K562 (cell line): ENCODE results near the gene ERC2. TPM values are rescaled to one million over a fixed set of nuclear protein-coding genes. Genes with fewer than 3 reads are reported as not detected.

Source experiments
- ATAC-seq: fragments of 200-7000 bp; cut with Tn5 transposase; 3 replicates; pipeline ENCODE4 v1.9.1; 2020; ENCODE audit warnings: moderate library complexity
- BruUV-seq: library from RNA; stranded (reverse); fragments of 400-500 nt; replicated peaks from 2 replicates; lab custom pipeline; 2021; lab: Mats Ljungman, UMichigan
- CTCF ChIA-PET: fragments of 300-600 bp; formaldehyde crosslinking; extraction: SDS; loops from one replicate; lab custom pipeline; 2021; ENCODE audit warnings: low intra/inter-chr PET ratio; lab: Yijun Ruan, JAX
- POLR2A ChIA-PET: fragments of 300-600, 350-650 bp; sonication (Branson Sonifier 250); formaldehyde crosslinking; extraction: SDS; loops from one replicate; lab custom pipeline; 2021; ENCODE audit warnings: antibody characterized with exemption, inconsistent platforms; lab: Yijun Ruan, JAX
- DNase-seq, 4 experiments: peaks; one replicate each; pipeline versions ENCODE4 v3.0.0 to v3.0.0-alpha.2; 2011 to 2018; ENCODE audit warnings: low spot score in 3 of 4, mixed read lengths in 3 of 4; ENCODE audit errors: extremely low read depth in 1 of 4
- FAIRE-seq: peaks from 2 replicates; lab custom pipeline; 2011; peaks lifted over from hg19 to GRCh38; lab: Jason Lieb, UNC
- H2AFZ ChIP-seq: 2 replicates; pipeline ENCODE4 v1.6.0; 2011; ENCODE audit warnings: low read depth, low read length, control low read depth, inconsistent platforms
- H3K27ac ChIP-seq: fragments of 200-600 bp; 3 replicates; pipeline ENCODE4 v1.8.0; 2011; ENCODE audit warnings: low read depth, mild to moderate bottlenecking, control low read depth, inconsistent platforms, low read length, moderate library complexity, mixed read lengths; ENCODE audit errors: extremely low read depth
- H3K27me3 ChIP-seq, 2 experiments: fragments of 300-600 bp in 1 of 2; 2 replicates in 1 of 2; 3 replicates in 1 of 2; pipeline versions ENCODE4 v1.6.0 to v1.8.0; 2011; ENCODE audit warnings: inconsistent platforms in 2 of 2, low read length in 2 of 2, mild to moderate bottlenecking in 1 of 2, mixed read lengths in 1 of 2, moderate library complexity in 1 of 2; ENCODE audit not compliant: control insufficient read depth in 2 of 2, insufficient read depth in 2 of 2
- H3K36me3 ChIP-seq: fragments of 300-600 bp; 3 replicates; pipeline ENCODE4 v1.8.0; 2011; ENCODE audit warnings: mild to moderate bottlenecking, low read length, inconsistent platforms; ENCODE audit not compliant: control insufficient read depth, insufficient read depth
- H3K4me1 ChIP-seq, 2 experiments: fragments of 200-600 bp in 1 of 2; replicated peaks in 1 of 2; 2 replicates in 1 of 2; 3 replicates in 1 of 2; pipeline versions ENCODE4 v1.5.1 to v1.8.0; 2011; ENCODE audit warnings: inconsistent platforms in 2 of 2, low read length in 2 of 2, mild to moderate bottlenecking in 1 of 2, mixed read lengths in 1 of 2, moderate library complexity in 1 of 2; ENCODE audit not compliant: control insufficient read depth in 2 of 2, insufficient read depth in 2 of 2
- H3K4me2 ChIP-seq: 2 replicates; pipeline ENCODE4 v1.6.1; 2011; ENCODE audit warnings: low read length, control low read depth, inconsistent platforms, mixed read lengths; ENCODE audit not compliant: insufficient read depth
- H3K4me3 ChIP-seq: fragments of 200-600 bp; sonication (generic), shearing (Covaris generic); 2 replicates; pipeline ENCODE4 v1.5.1; 2016; ENCODE audit warnings: control low read depth, inconsistent platforms
- H3K79me2 ChIP-seq: fragments of 200-600 bp; 3 replicates; pipeline ENCODE4 v1.8.0; 2011; ENCODE audit warnings: low read length, inconsistent platforms; ENCODE audit not compliant: control insufficient read depth, insufficient read depth
- H3K9ac ChIP-seq, 2 experiments: 2 replicates each; pipeline versions ENCODE4 v1.6.0 to v1.6.1; 2011; ENCODE audit warnings: low read depth in 2 of 2, low read length in 2 of 2, control low read depth in 1 of 2, inconsistent platforms in 1 of 2, mild to moderate bottlenecking in 1 of 2, mixed read lengths in 1 of 2; ENCODE audit not compliant: insufficient read depth in 1 of 2
- H3K9me1 ChIP-seq: one replicate; pipeline ENCODE4 v1.6.0; 2011; ENCODE audit warnings: inconsistent platforms, mild to moderate bottlenecking, low read length, moderate library complexity; ENCODE audit not compliant: control insufficient read depth, insufficient read depth
- H3K9me3 ChIP-seq: replicated peaks from 2 replicates; pipeline ENCODE4 v1.5.1; 2011; ENCODE audit warnings: low read depth, low read length, inconsistent platforms; ENCODE audit not compliant: control insufficient read depth, insufficient read depth
- H4K20me1 ChIP-seq: replicated peaks from 2 replicates; pipeline ENCODE4 v1.6.1; 2011; ENCODE audit warnings: low read length, inconsistent platforms, mixed read lengths; ENCODE audit not compliant: control insufficient read depth, insufficient read depth
- DACH1 ChIP-seq: fragments of 450-650 bp; IDR thresholded peaks from 2 replicates; pipeline ENCODE4 v1.6.1; 2018; ENCODE audit not compliant: partially characterized antibody
- HIVEP1 ChIP-seq: fragments of 250-450 bp; sonication (Bioruptor Pico); IDR thresholded peaks from 2 replicates; pipeline ENCODE4 v1.4.0; 2020; ENCODE audit warnings: mild to moderate bottlenecking
- HSF4 ChIP-seq: fragments of 250-450 bp; sonication (Bioruptor Pico); IDR thresholded peaks from 2 replicates; pipeline ENCODE4 v2.1.2; 2022; ENCODE audit warnings: mild to moderate bottlenecking, moderate library complexity, borderline replicate concordance
- NFIX ChIP-seq: fragments of 250-450 bp; sonication (Bioruptor Pico); IDR thresholded peaks from 2 replicates; pipeline ENCODE4 v1.4.0; 2020; ENCODE audit warnings: low read depth, mild to moderate bottlenecking, moderate library complexity
- PML ChIP-seq: IDR thresholded peaks from 2 replicates; pipeline ENCODE4 v1.6.1; 2012; ENCODE audit warnings: low read length, inconsistent platforms
- SMARCA5 ChIP-seq: fragments of 450-650 bp; IDR thresholded peaks from 2 replicates; pipeline ENCODE4 v1.6.1; 2016
- ZNF133 ChIP-seq: fragments of 250-450 bp; sonication (Bioruptor Pico); IDR thresholded peaks from 2 replicates; pipeline ENCODE4 v1.4.0; 2020; ENCODE audit warnings: mild to moderate bottlenecking
- ZNF436 ChIP-seq: fragments of 250-450, 450-650 bp; sonication (Bioruptor Pico); formaldehyde crosslinking; IDR thresholded peaks from 2 replicates; pipeline ENCODE4 v1.7.0; 2020; ENCODE audit warnings: mild to moderate bottlenecking
- ZNF764 ChIP-seq: fragments of 250-450 bp; sonication (Bioruptor Pico); IDR thresholded peaks from 2 replicates; pipeline ENCODE4 v1.4.0; 2020; ENCODE audit warnings: low read depth, mild to moderate bottlenecking, moderate library complexity
- WGBS: fragments of 100-300 bp; shearing (Covaris generic); methylation state at CpG from one replicate; pipeline ENCODE4 v1.1.6; 2016; ENCODE audit warnings: low coverage, mixed read lengths; ENCODE audit not compliant: insufficient coverage; ENCODE audit errors: missing lambda C conversion rate; 5-methylcytosine and 5-hydroxymethylcytosine counted together
- in situ Hi-C: fragments of 300-500 bp; cut with MboI; formaldehyde crosslinking; loops from 4 replicates; pipeline ENCODE4 v1.15.0; 2018; ENCODE audit warnings: inconsistent platforms, mixed read lengths
- intact Hi-C: fragments of 100-400 bp; cut with micrococcal nuclease; formaldehyde crosslinking; loops from 2 replicates; pipeline ENCODE4 v1.14.2; 2022
- polyA plus RNA-seq, 8 experiments: library from polyadenylated mRNA; depleted of rRNA in 4 of 8; stranded (reverse) in 5 of 8; unstranded in 3 of 8; fragments of >200 nt; fragmentation: Nextera tagmentation in 2 of 8; fragmentation: Illumina TruSeq in 1 of 8; extraction: Ambion mirVana in 2 of 8; extraction: Trizol in 1 of 8; gene quantifications; 2 replicates each; pipeline versions ENCODE4 v1.2.1 to v1.2.3, GENCODE V29; 2011 to 2014; ENCODE audit warnings: inconsistent platforms in 1 of 8, missing spikeins in 1 of 8
- total RNA-seq, 7 experiments: library from RNA; depleted of rRNA in 6 of 7; stranded (reverse); fragments of >200 nt in 6 of 7; fragmentation: Illumina TruSeq in 2 of 7; extraction: Trizol in 2 of 7; gene quantifications; 2 replicates each; pipeline versions ENCODE4 v1.2.1 to v1.2.3, GENCODE V29; 2011 to 2021; ENCODE audit warnings: low replicate concordance in 1 of 7
- TF ChIP-seq, protein P1 (sequence below): fragments of 200-800 bp; sonication (Bioruptor generic); IDR thresholded peaks from 2 replicates; pipeline ENCODE4 v1.6.1; 2017; ENCODE audit warnings: missing genetic modification characterization, missing compliant biosample characterization

The ERC2 gene
- total and polyA plus RNA-seq, 9 of the 15 experiments (the other 6 are each of a cell fraction or from before 2014, with no cell fraction given), result 0.04 to 0.18 (median 0.07) TPM; not detected in 2

DNA sequence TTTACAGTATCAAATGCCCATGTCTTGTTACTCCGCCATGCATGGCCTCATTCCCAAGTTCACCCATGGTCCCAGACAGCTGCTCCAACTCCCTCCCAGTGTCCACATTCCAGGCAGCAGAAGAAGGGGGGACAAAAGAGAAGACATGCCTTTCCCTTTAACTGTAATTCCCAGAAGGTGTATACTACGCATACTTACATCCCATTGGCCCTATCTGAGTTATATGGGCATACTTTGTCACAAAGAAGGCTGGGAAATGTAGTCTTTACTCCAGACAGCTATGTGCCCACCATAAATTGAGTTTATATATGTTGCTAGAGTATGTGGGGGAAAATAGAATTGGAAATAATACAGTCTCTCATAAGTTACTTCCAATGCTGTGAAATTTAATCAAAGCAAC, 70.5 kb downstream of the ERC2 start:
- no TSS peak for BruUV-seq
- DNase-seq, result no peak
- Histone ChIP-seq H3K36me3 (no peaks in the 10 kb centered on the region), H3K9ac (no peak overlapping the region), H2AFZ (no peak overlapping the region), H3K9me3 (no peaks in the 10 kb centered on the region), H3K4me3 (no peak overlapping the region), H3K27ac (no peak overlapping the region), H3K79me2 (no peaks in the 10 kb centered on the region), H3K4me2 (no peak overlapping the region), H3K9me1 (no peaks in the 10 kb centered on the region), H4K20me1 (no peaks in the 10 kb centered on the region), H3K4me1 (no peaks in the 10 kb centered on the region), H3K27me3 (no peaks in the 10 kb centered on the region)
- TF ChIP-seq ZNF436 (CRISPR knock-in tag) (no peak), HSF4 (CRISPR knock-in tag) (no peak), DACH1 (no peak), PML (no peak), NFIX (no peak), HIVEP1 (CRISPR knock-in tag) (no peak), SMARCA5 (no peak), ZNF764 (CRISPR knock-in tag) (no peak), ZNF133 (CRISPR knock-in tag) (no peak)
- TF ChIP-seq, protein P1, sequence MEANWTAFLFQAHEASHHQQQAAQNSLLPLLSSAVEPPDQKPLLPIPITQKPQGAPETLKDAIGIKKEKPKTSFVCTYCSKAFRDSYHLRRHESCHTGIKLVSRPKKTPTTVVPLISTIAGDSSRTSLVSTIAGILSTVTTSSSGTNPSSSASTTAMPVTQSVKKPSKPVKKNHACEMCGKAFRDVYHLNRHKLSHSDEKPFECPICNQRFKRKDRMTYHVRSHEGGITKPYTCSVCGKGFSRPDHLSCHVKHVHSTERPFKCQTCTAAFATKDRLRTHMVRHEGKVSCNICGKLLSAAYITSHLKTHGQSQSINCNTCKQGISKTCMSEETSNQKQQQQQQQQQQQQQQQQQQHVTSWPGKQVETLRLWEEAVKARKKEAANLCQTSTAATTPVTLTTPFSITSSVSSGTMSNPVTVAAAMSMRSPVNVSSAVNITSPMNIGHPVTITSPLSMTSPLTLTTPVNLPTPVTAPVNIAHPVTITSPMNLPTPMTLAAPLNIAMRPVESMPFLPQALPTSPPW (CRISPR knock-in tag), result no peak
- intact Hi-C loops (no loop called here), in situ Hi-C loops (no loop called here)
- no peak for FAIRE-seq
- WGBS, result 0% methylated on average over 1 of the region's 2 CpGs
- POLR2A ChIA-PET, result interaction anchor here (0.7 kb wide), 1 partner anchor 498 kb away, joined by 3 read pairs; no protein-coding TSS in a partner anchor
- CTCF ChIA-PET, result no interaction called here
- no peak for ATAC-seq
